Esophagus squamous epithelium (tissue), 5 donors: Measurements from ENCODE around the gene ANO6. TPM values are rescaled to one million over a fixed set of nuclear protein-coding genes. Genes with fewer than 3 reads are reported as not detected.

Source experiments
- DNase-seq: peaks from one replicate; lab custom pipeline; 2025; lab: John Stamatoyannopoulos, UW
- H3K27ac ChIP-seq, 4 donors: fragments of 200-600 bp; sonication (generic); one replicate each; pipeline ENCODE4 v1.5.1; 2016 to 2019; ENCODE audit warnings: mild to moderate bottlenecking in 1 of 4
- H3K27me3 ChIP-seq, 4 donors: fragments of 200-600 bp; sonication (generic); 1 replicate in 3 of 4; 2 replicates in 1 of 4; pipeline versions ENCODE4 v1.5.1 to v1.6.0; 2017 to 2021; ENCODE audit warnings: antibody characterized with exemption in 1 of 4
- H3K36me3 ChIP-seq, 3 donors: fragments of 200-600 bp; sonication (generic); one replicate each; pipeline ENCODE4 v1.5.1; 2016 to 2019
- H3K4me1 ChIP-seq, 3 donors: fragments of 200-600 bp; sonication (generic); one replicate each; pipeline ENCODE4 v1.5.1; 2017 to 2019
- H3K4me3 ChIP-seq, 4 donors: fragments of 200-600 bp; sonication (generic); 1 replicate in 3 of 4; 2 replicates in 1 of 4; pipeline ENCODE4 v1.5.1; 2016 to 2019; ENCODE audit warnings: mild to moderate bottlenecking in 2 of 4, moderate library complexity in 1 of 4
- H3K9me3 ChIP-seq, 3 donors: fragments of 200-600 bp; sonication (generic); one replicate each; pipeline ENCODE4 v1.5.1; 2016 to 2019
- POLR2A ChIP-seq, 4 donors: fragments of 450-650 bp; IDR thresholded peaks; one replicate each; pipeline ENCODE4 v1.6.1; 2017; ENCODE audit warnings: antibody characterized with exemption in 4 of 4, mild to moderate bottlenecking in 4 of 4, moderate library complexity in 3 of 4
- WGBS, 2 donors: methylation state at CpG; one replicate each; pipeline ENCODE4 v1.1.5; 2018; 5-methylcytosine and 5-hydroxymethylcytosine counted together
- intact Hi-C: fragments of 100-400 bp; cut with DNase I; formaldehyde crosslinking; loops from one replicate; pipeline ENCODE4 v1.15.0; 2022
- total RNA-seq, 4 donors: library from RNA; depleted of rRNA; stranded (reverse); fragments of >200 nt; gene quantifications; one replicate each; pipeline ENCODE4 v1.1.0, GENCODE V29; 2016
- TF ChIP-seq, protein P1 (sequence below), 6 experiments: fragments of 450-650 bp in 4 of 6; fragments of 200-600 bp in 2 of 6; sonication (generic) in 2 of 6; IDR thresholded peaks; one replicate each; pipeline ENCODE4 v1.5.1; 2016 to 2019; ENCODE audit warnings: antibody characterized with exemption in 6 of 6, mild to moderate bottlenecking in 4 of 6, moderate library complexity in 4 of 6
- donor health status: DM: yes; HTN: yes; CAD: no.

ANO6 gene
- total RNA-seq, 4 donors from 2014 or later, result 13.0 to 40.8 (median 25.1) TPM

- TF ChIP-seq, protein P1, sequence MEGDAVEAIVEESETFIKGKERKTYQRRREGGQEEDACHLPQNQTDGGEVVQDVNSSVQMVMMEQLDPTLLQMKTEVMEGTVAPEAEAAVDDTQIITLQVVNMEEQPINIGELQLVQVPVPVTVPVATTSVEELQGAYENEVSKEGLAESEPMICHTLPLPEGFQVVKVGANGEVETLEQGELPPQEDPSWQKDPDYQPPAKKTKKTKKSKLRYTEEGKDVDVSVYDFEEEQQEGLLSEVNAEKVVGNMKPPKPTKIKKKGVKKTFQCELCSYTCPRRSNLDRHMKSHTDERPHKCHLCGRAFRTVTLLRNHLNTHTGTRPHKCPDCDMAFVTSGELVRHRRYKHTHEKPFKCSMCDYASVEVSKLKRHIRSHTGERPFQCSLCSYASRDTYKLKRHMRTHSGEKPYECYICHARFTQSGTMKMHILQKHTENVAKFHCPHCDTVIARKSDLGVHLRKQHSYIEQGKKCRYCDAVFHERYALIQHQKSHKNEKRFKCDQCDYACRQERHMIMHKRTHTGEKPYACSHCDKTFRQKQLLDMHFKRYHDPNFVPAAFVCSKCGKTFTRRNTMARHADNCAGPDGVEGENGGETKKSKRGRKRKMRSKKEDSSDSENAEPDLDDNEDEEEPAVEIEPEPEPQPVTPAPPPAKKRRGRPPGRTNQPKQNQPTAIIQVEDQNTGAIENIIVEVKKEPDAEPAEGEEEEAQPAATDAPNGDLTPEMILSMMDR (IDR thresholded peaks at IDR 0.05), result no peak
- no peak for TF ChIP-seq POLR2A (IDR thresholded peaks at IDR 0.05)
- intact Hi-C loops, result no loop called here
- H3K9me3 ChIP-seq, result no peaks in the 10 kb centered on the region
- H3K27me3 ChIP-seq, result no peaks in the 10 kb centered on the region
- no peak overlapping the region for H3K27ac ChIP-seq
- no peak overlapping the region for H3K4me3 ChIP-seq
- 88 to 92% methylated on average over 3 to 4 of the region's 4 CpGs for WGBS, 2 donors
- H3K4me1 ChIP-seq, result peaks cover 0 to 32% (median 6%) of the 10 kb centered on the region in 3 donors
- no peak for DNase-seq
- H3K36me3 ChIP-seq, result peaks cover 0 to 4% (median 0%) of the 10 kb centered on the region in 3 donors
Measured at GRCh38 chr12:45279931-45280830, 64.3 kb downstream of the ANO6 start.

DNA sequence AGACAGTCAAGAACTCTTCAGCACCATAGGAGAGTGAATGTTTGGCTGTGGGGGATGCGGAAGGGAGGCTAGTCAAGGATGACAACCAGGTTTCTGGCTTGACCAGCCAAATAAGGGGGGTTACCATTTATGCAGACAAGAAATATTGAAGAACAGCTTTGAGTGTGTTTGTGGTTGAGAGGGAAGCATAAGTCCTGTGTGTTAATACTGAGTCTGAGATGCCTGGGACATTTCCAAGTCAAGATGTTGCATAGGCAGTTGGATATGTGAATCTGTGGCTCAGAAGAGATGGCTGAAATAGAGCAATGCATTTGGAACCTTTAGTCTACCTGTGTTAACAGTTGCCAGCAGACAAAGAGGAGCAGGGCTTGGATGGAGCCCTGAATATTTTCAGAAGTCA, 66.1 kb downstream of the ANO6 start:
- Histone ChIP-seq H3K27me3 (no peaks in the 10 kb centered on the region), H3K36me3 (peaks cover 0 to 4% (median 0%) of the 10 kb centered on the region in 3 donors), H3K27ac (no peak overlapping the region), H3K9me3 (no peaks in the 10 kb centered on the region), H3K4me3 (no peak overlapping the region), H3K4me1 (peaks cover 0 to 25% (median 6%) of the 10 kb centered on the region in 3 donors)
- DNase-seq, result no peak
- WGBS, 2 donors, result 89 to 100% methylated on average over 1 of the region's 1 CpG
- no peak for TF ChIP-seq POLR2A (IDR thresholded peaks at IDR 0.05)
- TF ChIP-seq, protein P1 (IDR thresholded peaks at IDR 0.05), result no peak
- intact Hi-C loops, result no loop called here

- TF ChIP-seq, protein P1 (IDR thresholded peaks at IDR 0.05), result no peak
- no peak for TF ChIP-seq POLR2A (IDR thresholded peaks at IDR 0.05)
- Histone ChIP-seq H3K9me3 (no peaks in the 10 kb centered on the region), H3K36me3 (peaks cover 0 to 4% (median 0%) of the 10 kb centered on the region in 3 donors), H3K27me3 (no peaks in the 10 kb centered on the region), H3K27ac (no peak overlapping the region), H3K4me1 (peaks cover 0 to 25% (median 6%) of the 10 kb centered on the region in 3 donors), H3K4me3 (no peak overlapping the region)
- WGBS, 2 donors, result 95 to 97% methylated on average over 4 of the region's 4 CpGs
- intact Hi-C loops, result no loop called here
- no peak for DNase-seq
Measured at GRCh38 chr12:45282411-45282810, 66.5 kb downstream of the ANO6 start.

DNA sequence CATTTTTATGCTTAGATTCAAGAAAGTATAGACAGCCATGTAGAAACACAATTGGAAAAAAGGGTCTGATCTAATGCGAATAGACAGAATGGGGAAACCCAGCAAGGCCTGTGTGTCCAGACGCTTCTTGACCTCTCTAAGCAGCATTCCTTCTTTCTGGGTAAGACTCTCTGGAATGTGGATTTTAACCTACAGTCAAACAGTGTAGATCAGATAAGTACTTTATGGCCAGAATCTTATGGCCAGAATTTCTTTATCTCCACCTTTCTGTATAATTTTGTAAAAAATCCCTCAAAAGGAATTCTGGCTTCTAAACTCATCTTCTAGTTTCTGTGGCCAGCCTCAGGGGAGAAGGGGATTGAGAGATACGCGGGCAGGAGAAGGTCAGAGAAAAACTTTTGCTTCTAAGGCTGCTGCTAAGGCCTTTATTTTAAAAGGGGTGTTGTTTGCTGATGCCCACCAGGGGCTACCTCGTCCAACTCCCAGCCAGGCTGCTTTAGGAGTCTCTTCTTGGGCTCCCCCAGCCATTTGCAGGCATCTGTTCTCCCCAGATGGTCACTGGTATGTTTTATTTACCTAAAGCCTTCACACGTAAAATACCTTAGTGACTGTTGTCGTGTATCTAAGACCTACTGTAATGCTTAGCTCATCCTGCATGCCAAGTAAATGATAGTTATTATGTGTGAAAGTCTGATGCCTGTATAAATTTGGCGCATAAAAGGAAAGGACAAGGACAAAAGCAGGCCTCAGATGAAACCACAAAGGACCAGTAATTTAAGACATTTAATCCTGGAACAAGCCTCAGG, 68.4 kb downstream of the ANO6 start:
- TF ChIP-seq POLR2A (IDR thresholded peaks at IDR 0.05), result no peak
- TF ChIP-seq, protein P1 (IDR thresholded peaks at IDR 0.05), result no peak
- 61 to 84% methylated on average over 7 to 8 of the region's 8 CpGs for WGBS, 2 donors
- no peak overlapping the region for H3K4me3 ChIP-seq
- H3K4me1 ChIP-seq, result peaks cover 0 to 17% (median 6%) of the 10 kb centered on the region in 3 donors
- DNase-seq, result no peak
- intact Hi-C loops, result no loop called here
- peaks cover 0 to 4% (median 0%) of the 10 kb centered on the region in 3 donors for H3K36me3 ChIP-seq
- H3K27me3 ChIP-seq, result no peaks in the 10 kb centered on the region
- no peaks in the 10 kb centered on the region for H3K9me3 ChIP-seq
- peak overlapping the region in 2 of 4 donors; percentile 7 to 52 for H3K27ac ChIP-seq
